ENCODE data around the gene NKX6-2.

Gene NKX6-2

GRCh38 chr10:132738454-132739224 is 47.3 kb downstream of the NKX6-2 start:
- Histone ChIP-seq H3F3A (ENCODE audit: insufficient read depth, low read length) (no peaks in the 10 kb centered on the region), H3K36me3 (ENCODE audit: insufficient read depth, low read length) (no peaks in the 10 kb centered on the region), H3K27ac (ENCODE audit: low read depth, low read length, poor library complexity, severe bottlenecking) (no peak overlapping the region), H4K20me1 (ENCODE audit: insufficient read depth, low read length) (no peaks in the 10 kb centered on the region), H3K79me2 (ENCODE audit: insufficient read depth, low read length) (no peaks in the 10 kb centered on the region), H3K4me1 (ENCODE audit: insufficient read depth, low read length, severe bottlenecking) (no peaks in the 10 kb centered on the region), H3K27me3 (ENCODE audit: insufficient read depth, low read length) (no peaks in the 10 kb centered on the region), H3K9me2 (ENCODE audit: low read depth, low read length) (no peaks in the 10 kb centered on the region), H3K9me3 (ENCODE audit: low read length) (no peaks in the 10 kb centered on the region), H3K4me3 (ENCODE audit: low read depth, low read length, poor library complexity, severe bottlenecking) (no peak overlapping the region), H2AFZ (ENCODE audit: low read length) (no peak overlapping the region), H3K4me2 (ENCODE audit: low read length) (no peak overlapping the region), H3K9ac (ENCODE audit: low read length) (no peak overlapping the region)
- TF ChIP-seq CTCF (IDR thresholded peaks at IDR 0.05; ENCODE audit: low read length): no peak

- no peaks in the 10 kb centered on the region for H3K79me2 ChIP-seq (ENCODE audit: insufficient read depth, low read length)
- no peaks in the 10 kb centered on the region for H3K27me3 ChIP-seq (ENCODE audit: insufficient read depth, low read length)
- H4K20me1 ChIP-seq (ENCODE audit: insufficient read depth, low read length): no peaks in the 10 kb centered on the region
- H3K36me3 ChIP-seq (ENCODE audit: insufficient read depth, low read length): no peaks in the 10 kb centered on the region
- H3K4me2 ChIP-seq (ENCODE audit: low read length): no peak overlapping the region
- no peak overlapping the region for H3K9ac ChIP-seq (ENCODE audit: low read length)
- no peak overlapping the region for H3K27ac ChIP-seq (ENCODE audit: low read depth, low read length, poor library complexity, severe bottlenecking)
- H2AFZ ChIP-seq (ENCODE audit: low read length): no peak overlapping the region
- TF ChIP-seq EZH2 (IDR thresholded peaks at IDR 0.05; ENCODE audit: borderline replicate concordance, low read length): no peak
- TF ChIP-seq CTCF (IDR thresholded peaks at IDR 0.05; ENCODE audit: low read length): no peak
- H3K9me2 ChIP-seq (ENCODE audit: low read depth, low read length): no peaks in the 10 kb centered on the region
- H3K9me3 ChIP-seq (ENCODE audit: low read length): no peaks in the 10 kb centered on the region
- H3F3A ChIP-seq (ENCODE audit: insufficient read depth, low read length): no peaks in the 10 kb centered on the region
- no peaks in the 10 kb centered on the region for H3K4me1 ChIP-seq (ENCODE audit: insufficient read depth, low read length, severe bottlenecking)
- no peak overlapping the region for H3K4me3 ChIP-seq (ENCODE audit: low read depth, low read length, poor library complexity, severe bottlenecking)
These were observed 48.4 kb downstream of the NKX6-2 start for GRCh38 chr10:132737390-132738048.

- Histone ChIP-seq H3K9me3 (ENCODE audit: low read length) (no peaks in the 10 kb centered on the region), H3K9ac (ENCODE audit: low read length) (no peak overlapping the region), H3K27ac (ENCODE audit: low read depth, low read length, poor library complexity, severe bottlenecking) (no peak overlapping the region)
These were observed 50.0 kb downstream of the NKX6-2 start for GRCh38 chr10:132735923-132736391.

More at GRCh38 chr10:132735923-132736391, 50.0 kb downstream of the NKX6-2 start:
- H4K20me1 ChIP-seq (ENCODE audit: insufficient read depth, low read length): no peaks in the 10 kb centered on the region
- H2AFZ ChIP-seq (ENCODE audit: low read length): no peak overlapping the region
- no peak overlapping the region for H3K4me2 ChIP-seq (ENCODE audit: low read length)
- H3K79me2 ChIP-seq (ENCODE audit: insufficient read depth, low read length): no peaks in the 10 kb centered on the region
- H3K9me2 ChIP-seq (ENCODE audit: low read depth, low read length): no peaks in the 10 kb centered on the region
- H3K27me3 ChIP-seq (ENCODE audit: insufficient read depth, low read length): no peaks in the 10 kb centered on the region
- H3K4me3 ChIP-seq (ENCODE audit: low read depth, low read length, poor library complexity, severe bottlenecking): no peak overlapping the region
- no peaks in the 10 kb centered on the region for H3F3A ChIP-seq (ENCODE audit: insufficient read depth, low read length)
- H3K36me3 ChIP-seq (ENCODE audit: insufficient read depth, low read length): no peaks in the 10 kb centered on the region
- TF ChIP-seq CTCF (IDR thresholded peaks at IDR 0.05; ENCODE audit: low read length) (no peak), EZH2 (IDR thresholded peaks at IDR 0.05; ENCODE audit: borderline replicate concordance, low read length) (no peak)
- no peaks in the 10 kb centered on the region for H3K4me1 ChIP-seq (ENCODE audit: insufficient read depth, low read length, severe bottlenecking)
